AG10803 (cell line): ENCODE measurements around the gene CYREN.

ENCODE experiments used
- DNase-seq: peaks from one replicate; pipeline ENCODE4 v3.0.0; 2010; ENCODE audit warnings: low read depth
- H3K4me3 ChIP-seq: 2 replicates; pipeline ENCODE4 v1.5.1; 2011; ENCODE audit warnings: mild to moderate bottlenecking, low read length, control low read depth
- TF ChIP-seq, protein P1 (sequence below): conservative IDR thresholded peaks from 2 replicates; pipeline ENCODE4 v1.5.1; 2011; ENCODE audit warnings: mild to moderate bottlenecking, low read length, control low read depth, inconsistent platforms

CYREN gene

DNA sequence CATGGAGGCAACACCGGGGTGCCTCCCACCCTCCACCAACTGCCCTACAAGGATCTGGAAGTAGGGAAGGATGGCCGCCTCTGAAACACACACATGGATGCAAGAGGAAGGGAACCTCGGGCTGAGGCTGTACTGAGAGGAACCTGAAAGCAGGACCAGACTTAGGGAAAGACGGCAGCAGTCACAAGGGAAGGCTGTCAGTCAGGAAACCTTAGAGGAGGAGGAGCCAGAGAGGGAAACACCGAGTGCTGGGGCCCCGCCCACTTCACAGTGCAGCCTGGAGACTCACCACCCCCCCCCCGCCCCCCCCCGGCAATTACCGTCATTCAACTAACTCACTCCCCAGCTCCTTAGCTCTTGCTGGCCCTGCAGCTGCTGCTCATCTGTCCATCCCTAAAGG lies 2.5 kb downstream of the CYREN start:
- H3K4me3 ChIP-seq: no peak overlapping the region
- TF ChIP-seq, protein P1, sequence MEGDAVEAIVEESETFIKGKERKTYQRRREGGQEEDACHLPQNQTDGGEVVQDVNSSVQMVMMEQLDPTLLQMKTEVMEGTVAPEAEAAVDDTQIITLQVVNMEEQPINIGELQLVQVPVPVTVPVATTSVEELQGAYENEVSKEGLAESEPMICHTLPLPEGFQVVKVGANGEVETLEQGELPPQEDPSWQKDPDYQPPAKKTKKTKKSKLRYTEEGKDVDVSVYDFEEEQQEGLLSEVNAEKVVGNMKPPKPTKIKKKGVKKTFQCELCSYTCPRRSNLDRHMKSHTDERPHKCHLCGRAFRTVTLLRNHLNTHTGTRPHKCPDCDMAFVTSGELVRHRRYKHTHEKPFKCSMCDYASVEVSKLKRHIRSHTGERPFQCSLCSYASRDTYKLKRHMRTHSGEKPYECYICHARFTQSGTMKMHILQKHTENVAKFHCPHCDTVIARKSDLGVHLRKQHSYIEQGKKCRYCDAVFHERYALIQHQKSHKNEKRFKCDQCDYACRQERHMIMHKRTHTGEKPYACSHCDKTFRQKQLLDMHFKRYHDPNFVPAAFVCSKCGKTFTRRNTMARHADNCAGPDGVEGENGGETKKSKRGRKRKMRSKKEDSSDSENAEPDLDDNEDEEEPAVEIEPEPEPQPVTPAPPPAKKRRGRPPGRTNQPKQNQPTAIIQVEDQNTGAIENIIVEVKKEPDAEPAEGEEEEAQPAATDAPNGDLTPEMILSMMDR: no peak
- DNase-seq: no peak

GRCh38 chr7:135167365-135167917 lies 3.1 kb downstream of the CYREN start:
- no peak overlapping the region for H3K4me3 ChIP-seq
- no peak for DNase-seq
- TF ChIP-seq, protein P1: no peak

DNA sequence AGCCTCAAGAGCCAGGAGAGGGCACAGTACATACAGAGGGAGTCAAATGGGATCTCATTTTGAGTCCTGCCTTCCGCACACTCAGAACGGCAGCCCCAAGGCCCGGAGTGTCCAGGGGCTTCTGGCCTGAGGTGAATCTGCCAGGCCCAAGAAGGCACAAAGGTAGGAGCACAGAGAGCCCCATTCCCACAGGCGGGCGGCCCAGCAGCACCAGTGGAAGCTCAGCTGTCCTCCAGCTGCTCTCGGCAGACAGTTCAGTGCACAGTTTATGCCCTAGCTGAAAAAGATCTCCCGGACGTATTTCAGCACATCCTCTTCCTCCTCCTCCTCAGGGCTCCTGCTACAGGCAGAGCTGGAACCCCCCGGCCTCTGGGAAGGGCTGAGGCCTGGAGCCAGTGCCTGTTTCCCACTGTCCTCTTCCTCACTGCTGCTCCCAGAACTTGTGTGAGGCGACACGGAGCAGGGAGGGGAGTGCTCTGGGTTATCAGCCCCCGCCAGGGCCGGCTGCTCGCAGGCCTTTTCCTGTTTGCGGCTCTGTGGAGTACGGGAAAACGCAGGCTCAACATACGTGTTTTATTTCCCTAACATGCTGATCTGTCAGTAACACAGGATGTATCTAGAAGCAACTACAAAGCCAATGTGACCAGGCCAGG lies 4.0 kb downstream of the CYREN start:
- no peak for DNase-seq
- H3K4me3 ChIP-seq: no peak overlapping the region
- TF ChIP-seq, protein P1: no peak

- no peak for DNase-seq
- TF ChIP-seq, protein P1: no peak
Observed at GRCh38 chr7:135165862-135166261, 4.6 kb downstream of the CYREN start.

GRCh38 chr7:135164357-135165061 lies 6.0 kb downstream of the CYREN start:
- TF ChIP-seq, protein P1: no peak
- no peak overlapping the region for H3K4me3 ChIP-seq
- no peak for DNase-seq

More at GRCh38 chr7:135165862-135166261, 4.6 kb downstream of the CYREN start:
- H3K4me3 ChIP-seq: no peak overlapping the region

- H3K4me3 ChIP-seq: no peak overlapping the region
- TF ChIP-seq, protein P1: no peak
- DNase-seq: no peak
Observed at GRCh38 chr7:135162382-135163001, 8.0 kb downstream of the CYREN start.
